Measurements from ENCODE around the gene IQSEC2.

The IQSEC2 gene

DNA sequence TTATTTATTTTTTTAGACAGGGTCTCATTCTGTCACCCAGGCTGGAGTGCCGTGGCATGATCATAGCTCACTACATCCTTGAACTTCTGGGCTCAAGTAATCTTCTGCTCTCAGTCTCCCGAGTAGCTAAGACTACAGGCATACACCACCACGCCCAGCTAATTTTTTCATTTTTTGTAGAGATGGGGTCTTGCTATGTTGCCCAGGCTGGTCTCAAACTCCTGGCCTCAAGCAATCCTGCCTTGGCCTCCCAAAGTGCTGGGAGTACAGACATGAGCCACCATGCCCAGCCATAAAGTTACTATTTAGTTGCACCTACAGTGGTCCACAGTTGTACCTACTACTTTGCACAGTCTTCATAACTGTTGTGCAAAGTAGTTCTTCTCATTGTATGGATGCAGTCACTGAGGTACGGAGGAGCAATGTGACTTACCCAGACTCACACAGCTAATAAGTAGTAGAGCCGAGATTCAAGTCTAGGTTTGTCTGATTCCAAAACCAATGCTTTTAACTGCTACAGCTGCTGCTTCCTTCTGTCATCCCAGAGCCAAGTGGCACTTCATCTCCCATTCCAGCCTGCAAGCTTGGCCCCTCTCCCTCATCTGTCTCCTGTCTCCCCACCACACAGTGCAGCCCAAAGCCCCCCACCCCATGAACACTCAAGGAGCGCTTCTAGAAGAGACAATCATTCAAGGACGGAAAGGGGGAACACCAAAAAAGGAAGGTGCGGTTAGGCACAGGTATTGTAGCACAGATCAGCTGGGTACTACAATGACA lies 24.0 kb upstream of the IQSEC2 start:
- no peak for DNase-seq

DNA sequence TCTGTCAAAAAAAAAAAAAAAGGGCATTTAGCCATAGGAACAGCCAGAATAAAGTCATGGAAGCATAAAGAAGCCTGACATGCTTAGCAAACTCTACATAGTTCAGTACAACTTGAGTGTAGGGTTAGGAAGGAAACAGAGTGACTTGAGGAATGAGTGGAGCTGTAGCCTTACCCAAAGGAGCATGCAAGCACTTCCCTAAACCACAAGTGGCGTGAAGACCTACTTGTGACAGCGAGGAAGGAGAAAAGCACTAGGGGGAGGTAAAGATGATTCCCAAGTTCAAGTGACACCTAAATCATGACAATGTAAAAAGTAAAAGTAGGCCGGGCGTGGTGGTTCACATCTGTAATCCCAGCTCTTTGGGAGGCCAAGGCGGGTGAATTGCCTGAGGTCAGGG lies 21.8 kb upstream of the IQSEC2 start:
- DNase-seq: no peak

DNA sequence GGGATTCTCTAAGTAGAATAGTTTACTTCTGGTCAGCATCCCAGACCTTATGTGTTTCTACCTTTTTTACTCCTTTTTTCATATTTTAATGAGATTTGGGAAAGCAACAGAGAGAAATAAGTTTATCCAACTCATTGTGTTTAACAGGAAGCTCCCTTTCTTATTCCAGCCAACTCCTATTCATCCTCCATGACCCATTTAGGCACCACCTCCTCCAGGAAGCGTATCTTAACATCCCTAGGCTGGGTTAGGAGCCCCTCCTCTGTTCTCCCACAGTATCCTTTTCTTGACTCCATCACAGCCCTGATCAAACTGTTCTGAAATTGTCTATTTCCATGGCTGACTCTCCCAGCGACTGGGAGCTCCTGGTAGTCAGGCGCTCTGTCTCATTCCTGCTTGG lies 18.8 kb upstream of the IQSEC2 start:
- no peak for DNase-seq

DNA sequence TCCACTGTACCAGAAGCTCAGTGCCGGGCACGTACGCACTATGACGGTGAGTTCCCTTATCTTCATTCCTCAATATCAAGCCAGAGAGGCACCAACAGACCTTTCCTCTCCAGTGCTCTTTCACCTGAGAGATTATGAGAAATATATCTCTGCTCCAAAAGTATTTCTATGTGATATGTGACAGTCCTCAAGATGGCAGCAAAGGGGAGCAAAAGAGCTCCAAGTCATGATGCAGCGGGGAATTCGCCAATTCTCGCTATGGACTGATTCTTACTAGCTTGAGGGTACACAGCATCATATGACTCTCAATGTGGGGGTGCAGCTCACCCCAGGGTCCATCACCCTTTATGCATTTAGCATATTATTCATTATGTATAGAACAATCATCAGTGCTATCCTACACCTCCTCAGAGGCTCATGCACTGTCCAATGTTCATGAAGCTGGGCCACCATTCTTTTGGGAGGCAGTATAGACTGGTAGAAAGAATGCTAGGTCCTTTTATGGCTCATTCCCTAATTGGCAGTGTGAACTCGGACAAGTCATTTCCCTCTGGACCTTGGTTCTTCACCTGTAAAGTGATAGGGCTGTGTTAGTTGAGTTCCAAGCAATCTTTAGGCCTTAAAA lies 12.8 kb upstream of the IQSEC2 start:
- no peak for DNase-seq

DNA sequence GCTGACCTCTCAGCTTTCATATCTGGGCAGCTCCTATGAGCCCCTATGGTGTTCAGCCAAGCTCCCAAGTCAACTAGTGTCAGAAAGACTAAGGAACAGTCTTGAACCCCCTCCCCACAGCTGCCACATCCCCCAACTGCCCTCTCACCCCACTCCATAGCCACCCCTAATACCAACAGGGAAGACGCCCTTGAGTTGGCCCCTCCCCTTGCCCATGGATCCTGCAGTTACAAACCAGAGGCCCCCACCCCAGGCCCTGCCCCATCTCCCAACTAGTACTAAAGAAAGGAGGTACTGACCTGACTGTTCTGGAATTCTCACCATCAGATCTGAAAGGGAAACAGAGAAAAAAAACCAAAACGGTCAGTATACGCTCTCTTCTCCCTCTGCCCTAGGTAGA lies 10.2 kb upstream of the IQSEC2 start:
- DNase-seq: no peak

DNA sequence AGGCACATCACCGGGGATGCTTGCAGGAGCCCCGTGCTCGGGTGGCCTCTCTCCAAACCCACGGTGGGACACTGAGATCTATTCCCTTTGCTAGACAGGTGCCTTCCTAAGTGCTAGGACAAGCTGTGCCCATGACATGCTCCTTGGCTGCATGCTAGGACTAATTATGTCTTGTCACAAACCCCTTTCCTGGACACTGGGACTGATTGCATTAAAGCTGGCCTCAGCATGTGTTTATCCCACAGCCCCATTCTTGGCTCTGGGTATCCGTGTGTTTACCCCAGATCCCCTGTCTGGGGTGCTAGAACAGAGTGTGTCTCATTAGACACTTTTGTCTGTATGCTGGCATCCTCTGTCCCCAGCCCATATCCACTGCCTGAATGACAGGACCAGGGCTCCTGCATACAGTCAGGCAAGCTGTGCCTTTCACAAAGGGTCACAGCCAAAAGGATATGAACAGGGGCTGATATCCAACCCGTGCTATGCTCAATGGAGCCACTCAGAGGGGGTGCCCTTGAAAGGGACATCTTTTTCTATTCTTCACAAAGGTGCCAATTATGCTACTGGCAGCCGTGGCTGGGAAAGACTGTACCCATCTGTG lies 9.2 kb upstream of the IQSEC2 start:
- no peak for DNase-seq

DNA sequence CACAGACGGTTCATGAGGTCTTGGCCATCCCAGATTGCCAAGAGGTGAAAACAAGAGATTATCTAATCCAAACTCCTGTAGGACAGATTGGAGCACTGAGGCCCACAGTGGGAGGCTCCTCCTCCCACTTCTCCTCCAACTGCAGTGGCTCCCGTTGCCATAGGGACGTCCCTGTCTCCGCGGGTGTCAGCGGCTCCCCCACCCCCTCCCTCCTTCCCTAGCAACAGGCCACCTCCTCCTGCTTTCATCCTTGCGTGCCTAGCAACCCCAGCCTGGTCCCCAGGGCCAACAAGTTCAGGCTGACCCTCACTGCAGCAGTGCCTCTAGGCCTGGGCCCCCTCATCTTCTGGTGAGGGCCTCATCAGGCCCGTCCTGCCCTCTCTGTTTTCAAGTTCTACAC lies 6.8 kb upstream of the IQSEC2 start:
- peak in 1 of 2 experiments; percentile 22 for DNase-seq

DNA sequence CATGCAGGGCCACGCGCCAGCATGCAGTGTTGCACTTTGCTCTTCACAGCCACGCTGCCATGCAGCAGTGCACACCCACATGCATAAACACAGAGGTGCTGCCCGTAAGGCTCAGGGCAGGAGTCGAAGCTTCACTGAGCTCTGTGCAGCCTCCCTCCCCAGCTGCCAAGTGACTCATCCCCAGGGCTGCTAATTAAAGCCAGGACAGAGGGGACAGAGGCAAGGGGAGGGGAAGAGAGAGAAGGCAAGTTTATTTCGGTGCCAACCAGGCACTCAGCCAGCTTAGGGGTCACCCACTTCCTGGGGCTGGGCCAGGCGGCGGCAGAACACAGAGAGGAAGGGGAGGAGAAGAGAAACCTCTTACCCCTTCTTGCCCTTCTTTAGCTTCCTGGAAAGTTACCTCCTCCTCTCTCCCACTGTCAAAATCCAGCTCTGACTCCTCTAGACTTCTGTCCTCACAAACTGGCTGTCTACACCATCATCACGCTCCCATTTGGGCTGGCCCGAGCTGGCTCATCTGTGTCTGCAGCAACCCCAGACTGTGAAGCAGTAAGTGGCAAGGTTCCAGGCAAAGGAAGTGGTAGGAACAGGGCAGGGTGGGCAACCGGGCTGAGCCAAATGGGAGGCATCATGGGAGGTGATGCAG lies 6.2 kb upstream of the IQSEC2 start:
- no peak for DNase-seq

DNA sequence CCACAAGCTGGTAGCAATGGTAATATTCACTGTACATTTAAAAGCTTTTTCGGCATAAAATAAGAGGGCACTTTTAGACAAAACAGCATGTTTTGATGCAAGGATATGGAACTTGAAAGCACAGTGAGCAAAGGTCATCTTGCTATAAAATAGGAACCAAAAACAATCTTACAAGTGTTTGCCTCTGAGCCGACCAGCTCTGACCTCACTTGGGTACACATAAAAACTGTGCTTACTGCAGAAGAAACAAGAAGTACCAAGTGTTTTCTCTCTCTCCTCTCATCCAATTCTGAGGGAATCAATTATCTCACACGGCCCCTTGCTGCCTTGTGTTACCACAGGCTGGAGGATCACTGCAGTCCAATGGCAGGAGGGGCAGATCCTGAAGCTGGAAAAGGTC lies 4.8 kb upstream of the IQSEC2 start:
- DNase-seq: no peak

DNA sequence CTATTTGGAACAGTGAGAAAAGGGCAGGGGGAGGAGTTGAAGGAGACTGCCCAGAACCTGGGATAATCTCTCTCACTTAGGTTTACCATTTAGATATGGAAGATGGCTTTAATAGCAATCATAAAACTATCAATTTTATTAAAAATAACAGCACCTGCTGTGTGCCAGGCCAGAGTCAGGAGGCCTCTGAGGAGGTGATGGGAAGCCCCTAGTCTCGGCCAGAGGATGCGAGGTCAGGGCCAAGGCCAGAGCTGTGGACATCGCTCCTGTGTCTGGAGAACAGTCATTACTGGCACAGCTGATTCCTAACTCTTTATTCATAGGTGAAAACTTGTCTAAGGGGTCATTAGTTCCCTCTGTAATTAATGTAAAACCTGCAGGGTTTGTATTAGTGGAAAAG lies 4.2 kb upstream of the IQSEC2 start:
- DNase-seq: no peak

DNA sequence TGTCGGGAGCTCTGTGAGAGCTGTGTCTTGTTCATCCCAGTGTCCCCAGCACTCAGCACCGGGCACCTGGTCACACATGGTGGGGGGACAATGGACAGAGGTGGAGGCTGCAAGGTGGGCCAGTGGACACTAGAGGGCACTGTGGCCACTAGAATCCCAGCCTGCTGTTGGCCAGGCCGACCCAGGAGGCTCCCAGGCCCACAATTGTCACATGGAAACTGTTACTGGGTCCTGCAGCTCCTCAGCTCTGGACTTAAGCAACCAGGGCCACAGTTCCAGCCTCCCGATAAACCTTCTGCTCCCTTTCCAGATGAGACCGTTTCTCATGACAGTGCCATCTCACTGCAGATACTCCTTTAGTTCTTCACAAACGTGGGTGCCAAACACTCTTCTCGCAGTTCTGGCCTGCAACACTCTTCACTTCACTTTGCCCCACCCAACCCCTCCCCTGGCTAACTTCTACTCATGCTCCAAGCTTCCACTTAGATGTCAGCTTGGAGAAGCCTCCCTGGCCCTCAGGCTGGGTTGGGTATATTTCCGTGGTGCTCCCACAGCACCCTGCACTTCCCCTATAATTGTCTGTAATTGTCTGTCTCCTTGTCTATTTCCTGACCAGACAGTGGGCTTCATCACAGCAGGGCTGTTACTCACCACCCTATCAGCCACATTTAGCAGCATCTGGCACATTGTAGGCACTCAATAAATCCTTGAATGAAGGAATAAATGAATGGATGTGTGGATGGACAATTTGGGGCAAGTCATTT lies 3.5 kb upstream of the IQSEC2 start:
- peak; percentile 5 to 7 for DNase-seq

DNA sequence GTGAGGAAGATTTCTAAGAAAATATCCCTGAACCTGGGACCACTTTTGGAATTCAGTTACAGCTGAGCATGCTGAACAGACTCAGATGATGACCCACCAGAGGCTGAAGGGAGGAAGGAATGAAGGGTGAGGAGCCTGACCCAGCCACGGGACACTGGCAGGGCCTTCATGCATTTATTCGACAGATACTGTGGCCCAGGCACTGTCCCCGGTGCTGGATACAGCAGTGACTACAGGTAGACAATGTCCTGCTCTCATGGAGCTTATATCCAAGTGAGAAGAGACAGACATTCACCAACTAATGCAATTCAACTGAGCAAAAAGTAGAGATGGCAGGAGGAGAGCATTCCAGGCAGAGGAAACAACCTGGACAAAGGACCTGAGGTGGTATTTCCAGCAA lies 2.2 kb upstream of the IQSEC2 start:
- no peak for DNase-seq

DNA sequence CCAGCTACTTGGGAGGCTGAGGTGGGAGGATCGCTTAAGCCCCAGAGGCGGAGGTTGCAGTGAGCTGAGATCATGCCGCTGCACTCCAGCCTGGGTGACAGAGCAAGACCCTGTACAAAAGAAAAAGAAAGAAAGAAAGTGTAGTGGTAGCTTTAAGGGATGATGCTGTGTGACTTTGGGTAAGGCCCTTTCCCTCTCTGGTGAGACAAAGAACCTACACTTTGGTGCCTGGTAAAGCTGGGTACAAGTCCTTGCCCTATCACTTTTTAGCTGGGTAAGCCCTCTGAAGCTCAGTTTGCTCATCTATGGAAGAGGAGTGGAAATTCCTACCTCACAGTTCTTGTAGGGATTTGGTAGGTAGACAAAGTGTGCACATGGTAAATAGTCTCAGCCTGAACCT lies 1.7 kb upstream of the IQSEC2 start:
- no peak for DNase-seq

DNA sequence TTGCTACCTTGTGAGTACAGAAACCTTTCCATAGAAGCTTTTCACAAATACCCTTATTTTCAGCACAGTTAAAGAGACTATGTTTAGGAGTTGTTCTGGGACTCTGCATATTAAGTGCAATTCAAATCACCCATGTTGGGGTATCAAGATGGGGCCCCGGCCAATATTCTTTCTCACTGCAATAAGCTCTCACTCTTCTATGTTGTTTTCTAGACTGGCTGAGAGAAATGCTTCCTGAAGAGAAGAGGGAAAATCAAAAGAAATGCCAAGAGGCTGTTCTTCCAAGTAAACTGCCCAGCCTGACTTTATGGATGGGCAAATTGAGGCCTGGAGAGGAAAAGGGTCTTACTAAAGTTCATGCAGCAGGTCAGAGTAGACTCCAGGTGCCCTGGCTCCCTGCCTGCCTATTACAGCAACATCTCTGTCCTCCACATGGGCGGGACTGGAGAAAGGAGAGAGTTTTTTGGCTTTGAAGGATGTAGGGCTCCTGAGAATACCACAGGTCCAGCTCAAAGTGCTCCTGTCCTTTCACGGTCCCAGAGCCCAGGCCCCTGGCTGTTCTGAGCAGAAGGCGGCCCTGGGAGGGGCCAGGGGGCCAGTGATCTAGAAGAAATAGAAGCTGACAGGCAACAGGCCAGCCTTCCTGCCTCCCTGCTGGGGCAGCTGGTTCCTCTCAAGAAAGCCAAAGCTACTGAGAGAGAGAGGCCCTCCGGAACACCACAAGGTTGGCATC lies 745 bp upstream of the IQSEC2 start:
- DNase-seq: no peak

DNA sequence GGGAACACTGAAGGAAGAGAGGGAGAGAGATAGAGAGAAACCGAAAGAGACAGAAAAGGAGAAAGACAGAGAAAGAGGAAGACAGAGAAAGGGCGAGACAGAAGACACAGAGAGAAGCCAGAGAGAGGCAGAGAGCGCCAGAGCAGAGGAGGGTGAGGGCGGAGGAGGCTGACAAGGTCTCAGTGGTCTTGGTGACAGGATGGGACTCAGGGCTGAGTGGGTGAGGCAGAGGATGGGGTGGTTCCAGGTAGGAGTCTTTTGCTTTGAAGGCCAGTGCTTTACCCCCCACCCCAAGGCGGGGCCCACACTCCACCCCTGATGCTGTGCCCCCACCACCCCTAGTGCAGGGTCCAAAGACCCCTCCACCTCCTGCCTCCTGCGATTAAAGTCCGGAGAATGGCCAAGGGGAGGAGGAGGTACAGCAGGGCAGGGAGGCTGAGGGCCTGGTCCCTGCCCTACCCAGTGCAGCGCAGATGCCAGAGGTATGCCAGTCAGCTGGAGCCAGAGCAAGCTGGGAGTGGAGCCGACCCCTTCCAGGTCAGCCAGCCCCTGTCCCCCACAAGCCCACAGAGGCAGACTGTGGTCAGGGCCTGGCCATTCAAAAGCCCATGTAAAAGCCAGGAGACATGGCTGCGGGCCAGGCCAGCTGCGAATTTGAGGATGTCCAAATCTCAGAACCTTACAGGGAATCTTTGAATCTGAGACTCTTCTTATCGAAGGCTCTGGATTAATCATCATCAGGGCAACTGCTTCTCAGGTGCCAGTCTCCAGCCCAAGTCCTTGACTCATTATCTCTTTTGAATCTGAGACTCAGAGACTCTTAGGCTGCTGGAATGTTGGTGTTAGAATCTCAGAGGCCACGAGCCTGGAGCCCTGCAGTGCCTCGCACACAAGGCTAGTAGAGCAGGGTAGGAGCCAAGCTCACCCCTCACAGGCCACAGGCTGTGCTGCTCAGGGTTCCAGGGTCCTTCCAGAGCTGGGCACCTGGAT lies 758 bp downstream of the IQSEC2 start:
- no peak for DNase-seq

DNA sequence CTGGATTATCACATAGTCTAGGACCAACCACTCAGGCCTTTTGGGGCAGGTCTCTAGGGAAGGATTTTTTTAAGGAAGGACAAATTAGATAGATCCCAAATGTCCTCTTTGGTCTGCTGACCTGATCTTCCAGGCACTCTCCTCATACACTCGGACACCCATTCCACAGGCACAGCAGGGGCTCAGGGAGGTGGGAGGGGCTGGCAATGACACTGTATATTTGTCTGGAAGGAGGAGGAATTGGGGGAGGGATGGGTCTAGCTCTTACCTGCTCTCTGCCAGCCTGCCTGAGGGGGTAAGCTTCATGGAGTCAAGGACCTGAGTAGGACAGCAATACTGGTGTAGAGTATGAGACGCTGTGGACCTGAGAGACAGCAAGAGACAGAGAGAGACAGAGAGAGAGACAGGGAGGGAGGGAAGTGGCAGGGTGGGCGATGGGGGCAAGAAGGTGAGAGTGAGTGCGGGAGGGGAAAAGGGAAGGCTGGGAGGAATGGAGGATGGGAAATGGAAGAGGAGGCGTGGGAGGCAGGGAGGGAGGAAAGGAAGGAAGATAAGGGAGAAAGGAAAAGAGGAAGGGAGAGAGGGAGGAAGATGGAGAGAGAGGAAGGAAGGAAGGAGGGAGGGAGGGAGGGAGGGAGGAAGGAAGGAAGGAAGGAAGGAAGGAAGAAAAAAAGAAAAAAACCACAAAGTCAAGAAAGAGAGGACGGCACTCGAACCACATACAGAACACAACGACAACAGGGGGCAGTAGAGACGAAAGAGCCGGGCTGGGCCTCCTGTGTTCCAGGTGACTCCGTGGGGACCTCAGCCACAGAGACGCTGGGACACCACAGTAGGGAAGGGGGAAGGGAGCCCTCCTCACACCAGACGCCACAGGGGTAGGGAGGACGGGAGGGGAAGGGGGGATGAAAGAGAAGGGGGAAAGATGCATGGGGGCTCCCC lies 1.8 kb downstream of the IQSEC2 start:
- peak in 1 of 2 experiments; percentile 20 for DNase-seq

DNA sequence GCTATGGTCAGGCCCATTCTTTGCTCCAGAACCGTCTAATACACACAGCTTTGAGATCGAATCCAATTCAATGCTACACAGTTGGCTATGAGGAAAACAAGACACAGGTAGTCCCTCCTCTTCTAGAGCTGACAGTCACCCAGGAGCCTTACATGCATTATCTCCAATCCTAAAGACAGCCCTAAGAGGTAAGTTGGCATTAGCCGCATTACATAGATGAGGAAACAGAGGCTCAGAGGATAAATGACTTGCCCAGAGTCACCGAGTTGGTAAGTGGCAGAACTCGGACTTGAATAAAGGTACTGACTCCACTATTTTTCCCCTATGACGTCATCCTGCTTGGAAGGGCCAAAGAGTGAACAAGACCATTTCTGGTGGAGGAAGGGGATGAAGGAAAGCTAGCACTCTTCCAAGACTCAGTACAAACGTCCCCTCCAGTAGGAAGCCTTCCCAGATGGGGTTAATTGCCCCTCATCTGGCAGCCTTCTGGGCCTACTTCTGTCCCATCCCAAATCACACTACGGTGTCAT lies 8.5 kb downstream of the IQSEC2 start:
- DNase-seq: no peak

DNA sequence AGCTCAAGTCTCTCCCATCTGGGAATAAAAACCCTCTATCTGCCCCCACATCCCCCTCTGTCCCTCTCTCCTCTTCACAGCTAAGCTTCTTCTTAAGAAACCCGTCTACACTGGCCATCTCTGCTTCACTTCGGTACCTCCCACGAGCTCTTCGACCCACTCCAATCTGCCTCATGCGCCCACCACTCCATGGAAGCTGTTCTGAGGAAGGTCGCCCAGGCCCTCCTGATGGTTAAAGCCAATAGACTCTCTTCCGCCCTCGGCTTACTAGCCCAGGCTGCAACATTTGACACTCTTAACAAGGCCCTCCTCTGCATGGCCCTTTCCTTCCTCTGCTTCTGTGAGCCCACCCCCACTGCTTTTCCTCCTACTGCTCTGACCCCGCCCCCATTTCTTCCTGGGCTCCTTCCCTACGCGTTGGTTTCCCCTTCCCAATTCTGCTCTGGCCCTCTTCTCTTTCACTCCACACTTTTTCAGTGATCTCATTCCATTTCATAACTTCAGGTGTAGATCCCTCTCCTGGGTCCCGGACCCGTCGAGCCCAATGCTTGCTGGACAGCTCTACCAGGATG lies 11.8 kb downstream of the IQSEC2 start:
- no peak for DNase-seq

DNA sequence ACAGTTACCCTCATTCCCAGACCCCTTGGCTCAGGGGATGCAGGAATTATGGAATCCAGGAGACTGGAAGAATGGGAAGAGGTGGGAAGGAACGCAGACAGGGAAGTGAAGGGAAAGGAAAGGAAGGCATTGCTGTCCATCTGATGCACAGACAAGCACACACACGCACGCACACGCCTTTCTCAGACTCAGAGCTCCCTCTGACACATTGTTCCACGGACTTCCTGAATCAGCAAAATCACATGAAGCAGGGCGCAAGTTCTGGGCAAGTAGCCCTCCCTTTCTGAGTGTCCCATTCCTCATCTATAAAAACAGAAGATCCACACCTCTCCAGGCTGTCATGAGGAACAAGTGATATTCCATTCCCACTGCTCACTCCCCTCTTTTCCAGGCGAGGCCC lies 13.2 kb downstream of the IQSEC2 start:
- DNase-seq: no peak
